H1 (cell line): ENCODE measurements around the gene PLXDC2. TPM values are rescaled to one million over a fixed set of nuclear protein-coding genes. Genes with fewer than 3 reads are reported as not detected.

Experiments
- CTCF ChIA-PET: fragments of 300-600 bp; sonication (Branson Sonifier 250); formaldehyde crosslinking; loops from one replicate; lab custom pipeline; 2021; ENCODE audit not compliant: partially characterized antibody; lab: Charles Lee
- POLR2A ChIA-PET: fragments of 300-600 bp; sonication (Branson Sonifier 250); formaldehyde crosslinking; loops from one replicate; lab custom pipeline; 2021; ENCODE audit warnings: inconsistent platforms; ENCODE audit not compliant: partially characterized antibody; lab: Charles Lee
- DNase-seq, 2 experiments: peaks; one replicate each; pipeline versions ENCODE4 v3.0.0 to v3.0.0-alpha.2; 2010 to 2022; ENCODE audit warnings: low spot score in 2 of 2, low read depth in 1 of 2, mixed read lengths in 1 of 2
- FAIRE-seq: peaks from 2 replicates; lab custom pipeline; 2011; peaks lifted over from hg19 to GRCh38; lab: Jason Lieb, UNC
- H2AFZ ChIP-seq: 2 replicates; pipeline ENCODE4 v1.8.1; 2012; ENCODE audit warnings: low read length, inconsistent platforms
- H2AK5ac ChIP-seq: 2 replicates; pipeline ENCODE4 v1.6.1; 2013; ENCODE audit warnings: low read depth, low read length
- H2BK120ac ChIP-seq: replicated peaks from 2 replicates; pipeline ENCODE3; 2013; ENCODE audit warnings: low read depth, low read length, inconsistent platforms
- H2BK12ac ChIP-seq: 2 replicates; pipeline ENCODE4 v1.6.1; 2013; ENCODE audit warnings: low read depth, low read length
- H2BK15ac ChIP-seq: 2 replicates; pipeline ENCODE4 v1.6.1; 2013; ENCODE audit warnings: low read length
- H2BK20ac ChIP-seq: 2 replicates; pipeline ENCODE4 v1.6.1; 2013; ENCODE audit warnings: low read length
- H2BK5ac ChIP-seq: 2 replicates; pipeline ENCODE4 v1.6.1; 2013; ENCODE audit warnings: low read depth, low read length
- H3K14ac ChIP-seq: 2 replicates; pipeline ENCODE4 v1.6.1; 2013; ENCODE audit warnings: inconsistent platforms; ENCODE audit not compliant: insufficient read length
- H3K18ac ChIP-seq: 2 replicates; pipeline ENCODE4 v1.6.1; 2013; ENCODE audit warnings: low read length; ENCODE audit errors: extremely low read depth
- H3K23ac ChIP-seq: 2 replicates; pipeline ENCODE4 v1.6.1; 2013; ENCODE audit warnings: inconsistent platforms; ENCODE audit not compliant: insufficient read length
- H3K23me2 ChIP-seq: 2 replicates; pipeline ENCODE4 v1.6.1; 2013; ENCODE audit warnings: low read depth, low read length
- H3K27ac ChIP-seq: 2 replicates; pipeline ENCODE4 v1.6.1; 2011; ENCODE audit warnings: low read depth, low read length, inconsistent platforms
- H3K27me3 ChIP-seq, 4 experiments: replicated peaks in 1 of 4; 1 replicate in 1 of 4; 2 replicates in 3 of 4; pipeline versions ENCODE4 v1.6.1 to v1.8.1; 2011 to 2013; ENCODE audit warnings: low read length in 3 of 4, mild to moderate bottlenecking in 3 of 4, inconsistent platforms in 2 of 4, mixed read lengths in 2 of 4, moderate library complexity in 1 of 4; ENCODE audit not compliant: control insufficient read depth in 3 of 4, insufficient read depth in 3 of 4; ENCODE audit errors: extremely low read depth in 1 of 4
- H3K36me3 ChIP-seq, 4 experiments: 2 replicates each; pipeline versions ENCODE4 v1.6.1 to v1.8.1; 2011 to 2013; ENCODE audit warnings: mild to moderate bottlenecking in 4 of 4, low read length in 3 of 4, moderate library complexity in 2 of 4, control low read depth in 1 of 4, inconsistent platforms in 1 of 4; ENCODE audit not compliant: insufficient read depth in 4 of 4, control insufficient read depth in 2 of 4
- H3K4ac ChIP-seq: replicated peaks from 2 replicates; pipeline ENCODE3; 2013; ENCODE audit warnings: low read length, low read depth, mixed read lengths, inconsistent platforms; ENCODE audit not compliant: insufficient read length
- H3K4me1 ChIP-seq, 4 experiments: replicated peaks in 1 of 4; 1 replicate in 1 of 4; 2 replicates in 3 of 4; pipeline versions ENCODE4 v1.6.1 to v1.8.1; 2011 to 2013; ENCODE audit warnings: low read length in 3 of 4, inconsistent platforms in 2 of 4, mixed read lengths in 1 of 4; ENCODE audit not compliant: insufficient read depth in 4 of 4, control insufficient read depth in 3 of 4
- H3K4me2 ChIP-seq, 2 experiments: 2 replicates each; pipeline versions ENCODE4 v1.6.1 to v1.8.1; 2011 to 2013; ENCODE audit warnings: low read depth in 2 of 2, low read length in 2 of 2, control low read depth in 1 of 2, inconsistent platforms in 1 of 2, mild to moderate bottlenecking in 1 of 2; ENCODE audit not compliant: insufficient read depth in 1 of 2
- H3K4me3 ChIP-seq, 4 experiments: fragments of 200-600, 300-600 bp in 1 of 4; sonication (generic), shearing (Covaris generic), sonication (Bioruptor Twin) in 1 of 4; 2 replicates each; pipeline versions ENCODE4 v1.5.1 to v1.8.1; 2011 to 2016; ENCODE audit warnings: low read length in 4 of 4, low read depth in 3 of 4, control low read depth in 2 of 4, inconsistent platforms in 2 of 4, mild to moderate bottlenecking in 2 of 4, mixed read lengths in 1 of 4, moderate library complexity in 1 of 4; ENCODE audit not compliant: insufficient read depth in 2 of 4; ENCODE audit errors: extremely low read depth in 1 of 4
- H3K56ac ChIP-seq: replicated peaks from 2 replicates; pipeline ENCODE3; 2013; ENCODE audit warnings: low read depth, mild to moderate bottlenecking, mixed read lengths, low read length, inconsistent platforms; ENCODE audit not compliant: insufficient read length
- H3K79me1 ChIP-seq: 2 replicates; pipeline ENCODE4 v1.6.1; 2013; ENCODE audit warnings: low read depth, low read length, control low read depth
- H3K79me2 ChIP-seq, 2 experiments: 2 replicates each; pipeline versions ENCODE4 v1.6.1 to v1.8.1; 2012 to 2013; ENCODE audit warnings: low read length in 2 of 2, mild to moderate bottlenecking in 2 of 2, inconsistent platforms in 1 of 2; ENCODE audit not compliant: insufficient read depth in 2 of 2, control insufficient read depth in 1 of 2
- H3K9ac ChIP-seq, 4 experiments: replicated peaks in 1 of 4; 1 replicate in 1 of 4; 2 replicates in 3 of 4; pipeline versions ENCODE4 v1.6.1 to v1.8.1; 2011 to 2013; ENCODE audit warnings: low read depth in 3 of 4, low read length in 3 of 4, control low read depth in 2 of 4, mild to moderate bottlenecking in 2 of 4, moderate library complexity in 2 of 4, inconsistent platforms in 1 of 4; ENCODE audit errors: extremely low read depth in 1 of 4
- H3K9me3 ChIP-seq, 2 experiments: 2 replicates each; pipeline versions ENCODE4 v1.6.1 to v1.8.1; 2012 to 2013; ENCODE audit warnings: mild to moderate bottlenecking in 2 of 2, moderate library complexity in 2 of 2, control low read depth in 1 of 2, inconsistent platforms in 1 of 2, low read depth in 1 of 2, low read length in 1 of 2, mixed read lengths in 1 of 2; ENCODE audit not compliant: insufficient read depth in 2 of 2
- H4K20me1 ChIP-seq, 2 experiments: replicated peaks in 1 of 2; 2 replicates each; pipeline versions ENCODE3 to v1.8.1; 2011 to 2013; ENCODE audit warnings: inconsistent platforms in 2 of 2, low read length in 2 of 2, mild to moderate bottlenecking in 1 of 2; ENCODE audit not compliant: insufficient read depth in 2 of 2, control insufficient read depth in 1 of 2
- H4K5ac ChIP-seq: 2 replicates; pipeline ENCODE4 v1.6.1; 2013; ENCODE audit warnings: low read length, low read depth, mixed read lengths, inconsistent platforms; ENCODE audit not compliant: insufficient read length
- H4K8ac ChIP-seq: 2 replicates; pipeline ENCODE4 v1.8.0; 2013; ENCODE audit warnings: mild to moderate bottlenecking, moderate library complexity, low read length, inconsistent platforms; ENCODE audit not compliant: insufficient read depth; ENCODE audit errors: extremely low read depth
- H4K91ac ChIP-seq: replicated peaks from 2 replicates; pipeline ENCODE3; 2013; ENCODE audit warnings: low read length, mixed read lengths, inconsistent platforms; ENCODE audit not compliant: insufficient read length
- BCL11A ChIP-seq, 2 experiments: IDR thresholded peaks; one replicate each; pipeline ENCODE4 v1.6.1; 2011; ENCODE audit warnings: low read depth in 2 of 2, low read length in 2 of 2, mild to moderate bottlenecking in 2 of 2
- EP300 ChIP-seq, 2 experiments: IDR thresholded peaks; 1 replicate in 1 of 2; 2 replicates in 1 of 2; pipeline ENCODE4 v1.6.1; 2011 to 2012; ENCODE audit warnings: low read depth in 2 of 2, low read length in 2 of 2, mild to moderate bottlenecking in 2 of 2, borderline replicate concordance in 1 of 2, inconsistent platforms in 1 of 2, moderate library complexity in 1 of 2
- POLR2AphosphoS5 ChIP-seq: IDR thresholded peaks from 2 replicates; pipeline ENCODE4 v1.6.1; 2011; ENCODE audit warnings: low read depth, low read length
- RBBP5 ChIP-seq: IDR thresholded peaks from 2 replicates; pipeline ENCODE4 v1.7.1; 2012; ENCODE audit warnings: low read depth, mild to moderate bottlenecking, inconsistent platforms, low read length, moderate library complexity, borderline replicate concordance
- SIRT6 ChIP-seq: IDR thresholded peaks from one replicate; pipeline ENCODE4 v1.7.1; 2012; ENCODE audit warnings: low read length, inconsistent platforms
- SP2 ChIP-seq: IDR thresholded peaks from 2 replicates; pipeline ENCODE4 v1.6.1; 2012; ENCODE audit warnings: mild to moderate bottlenecking, low read length, inconsistent platforms
- WGBS, 2 experiments: shearing (Covaris generic) in 1 of 2; methylation state at CpG; one replicate each; pipeline versions ENCODE4 v1.1.6 to v1.1.7; 2013 to 2015; ENCODE audit warnings: low lambda C conversion rate in 2 of 2, mixed read lengths in 2 of 2, inconsistent platforms in 1 of 2, low coverage in 1 of 2, missing lambda C conversion rate in 1 of 2; ENCODE audit not compliant: insufficient replicate concordance in 2 of 2, insufficient coverage in 1 of 2, insufficient read length in 1 of 2; ENCODE audit errors: extremely low coverage in 1 of 2, missing lambda C conversion rate in 1 of 2; 5-methylcytosine and 5-hydroxymethylcytosine counted together
- polyA plus RNA-seq, 7 experiments: library from polyadenylated mRNA; depleted of rRNA in 3 of 7; stranded (reverse) in 5 of 7; unstranded in 2 of 7; fragments of >200 nt in 5 of 7; fragments of 200-250 nt in 2 of 7; gene quantifications; 1 replicate in 5 of 7; 2 replicates in 1 of 7; 4 replicates in 1 of 7; pipeline versions ENCODE4 v1.2.1 to v1.2.3, GENCODE V29; 2011 to 2013; ENCODE audit warnings: missing spikeins in 2 of 7, mixed read lengths in 2 of 7
- total RNA-seq: library from RNA; stranded (reverse); fragmentation: NEBNext Ultra II Directional; extraction: Animal tissue kit (Norgen Biotek cat#: 25700); gene quantifications from 2 replicates; pipeline ENCODE4 v1.2.1, GENCODE V29; 2021

Gene PLXDC2
- total and polyA plus RNA-seq, 2 of the 8 experiments (the other 6 are each of a cell fraction or from before 2014, with no cell fraction given): 23.0 to 40.5 TPM

DNA sequence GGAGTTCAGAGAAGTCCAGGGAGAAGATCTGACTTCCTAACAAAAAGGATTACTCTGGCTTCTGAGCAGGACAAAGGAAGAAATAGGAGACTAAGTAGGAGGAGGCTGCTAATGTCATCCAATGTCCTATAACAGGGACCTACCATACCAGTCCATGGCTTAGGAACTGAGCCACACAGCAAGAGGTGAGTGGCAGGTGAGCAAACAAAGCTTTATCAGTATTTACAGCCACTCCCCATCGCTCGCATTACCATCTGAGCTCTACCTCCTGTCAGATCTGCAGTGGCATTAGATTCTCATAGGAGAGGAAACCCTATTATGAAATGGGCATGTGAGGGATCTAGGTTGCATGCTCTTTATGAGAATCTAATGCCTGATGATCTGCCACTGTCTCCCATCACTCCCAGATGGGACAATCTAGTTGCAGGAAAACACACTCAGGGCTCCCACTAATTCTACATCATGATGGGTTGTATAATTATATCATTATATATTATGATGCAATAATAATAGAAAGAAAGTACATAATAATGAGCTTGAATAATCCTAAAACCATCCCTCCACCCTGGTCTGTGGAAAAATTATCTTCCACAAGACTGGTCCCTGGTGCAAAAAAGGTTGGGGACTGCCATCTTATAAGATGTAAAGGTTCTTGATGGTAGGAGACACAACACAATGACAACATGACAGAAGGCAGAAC, 487.4 kb downstream of the PLXDC2 start:
- H4K8ac ChIP-seq: no peak overlapping the region
- H3K18ac ChIP-seq: no peak overlapping the region
- H3K79me2 ChIP-seq: no peaks in the 10 kb centered on the region

More for the DNA sequence above, 487.4 kb downstream of the PLXDC2 start:
- Histone ChIP-seq H3K79me1 (no peaks in the 10 kb centered on the region), H4K91ac (no peak overlapping the region), H4K20me1 (no peaks in the 10 kb centered on the region), H3K56ac (no peak overlapping the region), H3K14ac (no peak overlapping the region), H2BK15ac (no peak overlapping the region), H4K5ac (no peak overlapping the region), H3K23ac (no peak overlapping the region), H3K27me3 (no peaks in the 10 kb centered on the region), H2BK20ac (no peak overlapping the region), H3K9ac (no peak overlapping the region), H3K4ac (no peak overlapping the region), H3K4me1 (no peaks in the 10 kb centered on the region), H2BK5ac (no peak overlapping the region), H2AK5ac (no peak overlapping the region), H3K9me3 (peaks cover 11% of the 10 kb centered on the region in 2 experiments; a peak in 3 of 4 replicates), H2BK120ac (no peak overlapping the region), H2AFZ (no peak overlapping the region), H2BK12ac (no peak overlapping the region), H3K4me2 (no peak overlapping the region), H3K23me2 (no peaks in the 10 kb centered on the region), H3K36me3 (peaks cover 0 to 3% (median 0%) of the 10 kb centered on the region in 4 experiments; a peak in 1 of 8 replicates), H3K27ac (no peak overlapping the region), H3K4me3 (no peak overlapping the region)
- TF ChIP-seq POLR2AphosphoS5 (no peak), EP300 (IDR thresholded peaks at IDR 0.05; ENCODE audit: borderline replicate concordance in 1 of 2, low read depth in 2 of 2, low read length in 2 of 2) (no peak), RBBP5 (no peak), SIRT6 (no peak), BCL11A (IDR thresholded peaks at IDR 0.05; ENCODE audit: low read depth in 2 of 2, low read length in 2 of 2) (no peak), SP2 (no peak)
- ChIA-PET CTCF (no interaction called here), POLR2A (no interaction called here)
- FAIRE-seq: no peak
- no peak for DNase-seq
- 95% methylated on average over 2 of the region's 2 CpGs; no CpG with 5 or more reads in 1 of the 2 experiments for WGBS, 2 experiments
